Erythroblast (primary cell): ENCODE results near the gene FAM168B.

Experiments used
- GATA1 ChIP-seq: IDR thresholded peaks from 2 replicates; pipeline ENCODE4 v1.6.1; 2011; ENCODE audit warnings: low read depth, mild to moderate bottlenecking, control low read depth, low read length, moderate library complexity
- POLR2A ChIP-seq: IDR thresholded peaks from 2 replicates; pipeline ENCODE4 v1.6.1; 2011; ENCODE audit warnings: mild to moderate bottlenecking, low read length

DNA sequence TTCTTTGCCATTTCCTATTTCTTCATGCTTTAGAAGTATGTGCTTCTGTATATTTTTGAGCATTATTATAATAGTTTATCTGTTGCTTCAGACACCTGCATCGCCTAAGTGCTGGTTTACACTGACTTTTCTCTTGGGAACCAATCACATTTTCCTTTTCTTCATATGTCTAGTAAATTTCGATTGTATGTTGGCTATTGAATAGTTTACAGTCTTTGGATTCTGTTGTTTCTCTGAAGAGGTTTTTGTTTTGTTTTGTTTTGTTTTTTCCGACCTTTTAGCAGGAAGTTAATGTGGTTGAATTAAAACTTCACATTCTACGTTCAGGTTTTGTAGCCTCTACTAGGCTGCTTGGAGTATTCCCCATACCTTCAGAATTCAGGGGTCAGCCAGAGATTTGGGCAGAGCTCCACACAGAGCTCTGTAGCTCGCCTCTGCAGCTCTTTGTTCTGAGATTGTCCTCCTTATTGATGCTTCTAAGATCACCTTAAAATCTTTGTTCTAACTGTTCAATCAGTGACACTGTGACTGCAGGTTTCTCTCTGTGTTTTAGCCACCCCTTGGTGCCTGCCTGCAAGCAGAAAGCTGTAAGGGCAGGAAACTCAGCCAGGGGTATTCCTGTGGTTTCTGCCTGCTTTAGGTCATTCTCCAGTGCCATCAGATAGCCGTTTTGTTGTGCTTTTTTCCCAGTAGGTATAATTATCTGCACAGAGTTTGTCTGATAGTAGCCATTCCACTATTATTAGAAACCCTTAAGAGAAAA, 83.4 kb downstream of the FAM168B start:
- TF ChIP-seq POLR2A, result no peak
- no peak for TF ChIP-seq GATA1
